H9 (cell line): ENCODE measurements around the gene LNPK. TPM values are rescaled to one million over a fixed set of nuclear protein-coding genes. Genes with fewer than 3 reads are reported as not detected.

Experiments
- DNase-seq: peaks from one replicate; pipeline ENCODE4 v3.0.0-alpha.2; 2017
- H2AFZ ChIP-seq: one replicate; pipeline ENCODE4 v1.6.1; 2013; ENCODE audit warnings: mild to moderate bottlenecking, low read length, control low read depth, moderate library complexity
- H2AK5ac ChIP-seq: 2 replicates; pipeline ENCODE4 v1.6.1; 2013; ENCODE audit warnings: low read length, control low read depth, mixed read lengths; ENCODE audit not compliant: insufficient read length
- H2BK120ac ChIP-seq: one replicate; pipeline ENCODE4 v1.6.1; 2013; ENCODE audit warnings: low read depth, mild to moderate bottlenecking, low read length, control low read depth, inconsistent platforms; ENCODE audit not compliant: poor library complexity, severe bottlenecking
- H2BK12ac ChIP-seq: 2 replicates; pipeline ENCODE4 v1.6.1; 2013; ENCODE audit warnings: low read length, control low read depth, mixed read lengths, low read depth; ENCODE audit not compliant: insufficient read length
- H2BK15ac ChIP-seq: 2 replicates; pipeline ENCODE4 v1.6.1; 2013; ENCODE audit warnings: low read depth, low read length, control low read depth
- H2BK20ac ChIP-seq: one replicate; pipeline ENCODE4 v1.6.1; 2013; ENCODE audit warnings: low read depth, mild to moderate bottlenecking, low read length, control low read depth, inconsistent platforms; ENCODE audit not compliant: poor library complexity, severe bottlenecking
- H2BK5ac ChIP-seq: 2 replicates; pipeline ENCODE4 v1.6.1; 2013; ENCODE audit warnings: low read length, control low read depth, mixed read lengths; ENCODE audit not compliant: insufficient read length
- H3K14ac ChIP-seq: 2 replicates; pipeline ENCODE4 v1.6.1; 2013; ENCODE audit warnings: low read length, control low read depth; ENCODE audit not compliant: insufficient read depth
- H3K18ac ChIP-seq: 2 replicates; pipeline ENCODE4 v1.6.1; 2013; ENCODE audit warnings: low read depth, mild to moderate bottlenecking, mixed read lengths, low read length, control low read depth; ENCODE audit not compliant: insufficient read length
- H3K23ac ChIP-seq: 2 replicates; pipeline ENCODE4 v1.6.1; 2013; ENCODE audit warnings: low read length, control low read depth, mixed read lengths, low read depth; ENCODE audit not compliant: insufficient read length
- H3K23me2 ChIP-seq: 2 replicates; pipeline ENCODE4 v1.6.1; 2013; ENCODE audit warnings: low read depth, mild to moderate bottlenecking, mixed read lengths, low read length, control low read depth; ENCODE audit not compliant: insufficient read length, poor library complexity, severe bottlenecking
- H3K27ac ChIP-seq: 2 replicates; pipeline ENCODE4 v1.5.1; 2013; ENCODE audit warnings: low read length, control low read depth, mixed read lengths, low read depth; ENCODE audit not compliant: insufficient read length
- H3K27me3 ChIP-seq: 2 replicates; pipeline ENCODE4 v1.6.1; 2013; ENCODE audit warnings: low read length, control low read depth, inconsistent platforms; ENCODE audit not compliant: insufficient read depth
- H3K4ac ChIP-seq: 2 replicates; pipeline ENCODE4 v1.6.1; 2013; ENCODE audit warnings: low read depth, mild to moderate bottlenecking, control low read depth, inconsistent platforms, low read length, moderate library complexity
- H3K4me1 ChIP-seq: 2 replicates; pipeline ENCODE4 v1.6.1; 2013; ENCODE audit warnings: low read length, control low read depth, inconsistent platforms; ENCODE audit not compliant: insufficient read depth
- H3K4me2 ChIP-seq: 2 replicates; pipeline ENCODE4 v1.6.1; 2013; ENCODE audit warnings: low read length, control low read depth, mixed read lengths; ENCODE audit not compliant: insufficient read length, insufficient read depth
- H3K56ac ChIP-seq: 2 replicates; pipeline ENCODE4 v1.6.1; 2013; ENCODE audit warnings: low read depth, mild to moderate bottlenecking, mixed read lengths, low read length, control low read depth; ENCODE audit not compliant: insufficient read length
- H3K79me1 ChIP-seq: 2 replicates; pipeline ENCODE4 v1.6.1; 2013; ENCODE audit warnings: low read depth, mild to moderate bottlenecking, moderate library complexity, low read length, control low read depth, inconsistent platforms; ENCODE audit not compliant: insufficient read depth, poor library complexity, severe bottlenecking
- H3K79me2 ChIP-seq: 2 replicates; pipeline ENCODE4 v1.6.1; 2013; ENCODE audit warnings: low read length, control low read depth, inconsistent platforms; ENCODE audit not compliant: insufficient read depth
- H3K9ac ChIP-seq: 2 replicates; pipeline ENCODE4 v1.6.1; 2013; ENCODE audit warnings: low read length, control low read depth, mixed read lengths; ENCODE audit not compliant: insufficient read length; ENCODE audit errors: extremely low read depth
- H3K9me3 ChIP-seq: one replicate; pipeline ENCODE4 v1.6.1; 2013; ENCODE audit warnings: low read depth, low read length, inconsistent platforms; ENCODE audit not compliant: control insufficient read depth
- H3T11ph ChIP-seq: one replicate; pipeline ENCODE4 v1.6.1; 2013; ENCODE audit warnings: mild to moderate bottlenecking, low read length, control low read depth, inconsistent platforms
- H4K20me1 ChIP-seq: one replicate; pipeline ENCODE4 v1.6.1; 2013; ENCODE audit not compliant: control insufficient read depth, insufficient read length, insufficient read depth
- H4K5ac ChIP-seq: 2 replicates; pipeline ENCODE4 v1.6.1; 2013; ENCODE audit warnings: low read depth, mild to moderate bottlenecking, mixed read lengths, low read length, control low read depth; ENCODE audit not compliant: insufficient read length
- H4K8ac ChIP-seq: replicated peaks from 2 replicates; pipeline ENCODE4 v1.6.1; 2013; ENCODE audit warnings: low read length, control low read depth, mixed read lengths, low read depth; ENCODE audit not compliant: insufficient read length
- H4K91ac ChIP-seq: 2 replicates; pipeline ENCODE4 v1.6.1; 2013; ENCODE audit warnings: low read depth, mild to moderate bottlenecking, moderate library complexity, mixed read lengths, low read length, control low read depth; ENCODE audit not compliant: insufficient read length
- H3K27ac Mint-ChIP-seq, 3 experiments: 2 replicates in 2 of 3; 3 replicates in 1 of 3; pipeline ENCODE4 v1.8.0; 2020 to 2021; ENCODE audit warnings: mixed read lengths in 3 of 3, mild to moderate bottlenecking in 1 of 3, moderate library complexity in 1 of 3
- H3K27me3 Mint-ChIP-seq: 2 replicates; pipeline ENCODE4 v1.8.0; 2021; ENCODE audit warnings: low read depth, mild to moderate bottlenecking, moderate library complexity, mixed read lengths
- H3K36me3 Mint-ChIP-seq, 3 experiments: 2 replicates in 2 of 3; 3 replicates in 1 of 3; pipeline ENCODE4 v1.8.0; 2020 to 2021; ENCODE audit warnings: low read depth in 3 of 3, mixed read lengths in 3 of 3; ENCODE audit not compliant: insufficient read depth in 1 of 3
- H3K4me1 Mint-ChIP-seq, 2 experiments: 2 replicates each; pipeline ENCODE4 v1.8.0; 2020; ENCODE audit warnings: mixed read lengths in 2 of 2
- H3K4me3 Mint-ChIP-seq, 2 experiments: 2 replicates in 1 of 2; 3 replicates in 1 of 2; pipeline ENCODE4 v1.8.0; 2020 to 2021; ENCODE audit warnings: mild to moderate bottlenecking in 2 of 2, mixed read lengths in 2 of 2, moderate library complexity in 1 of 2
- H3K9me3 Mint-ChIP-seq, 2 experiments: 2 replicates in 1 of 2; 3 replicates in 1 of 2; pipeline ENCODE4 v1.8.0; 2020; ENCODE audit warnings: mild to moderate bottlenecking in 2 of 2, mixed read lengths in 2 of 2, moderate library complexity in 1 of 2
- CTCF ChIP-seq: fragments of 200-600 bp; sonication (generic); conservative IDR thresholded peaks from 3 replicates; pipeline ENCODE4 v1.8.0; 2021; ENCODE audit warnings: antibody characterized with exemption, mild to moderate bottlenecking
- WGBS: extraction: QIAGEN DNeasy Blood & Tissue Kit; methylation state at CpG from one replicate; pipeline ENCODE4 v1.1.7; 2013; ENCODE audit warnings: missing lambda C conversion rate, low lambda C conversion rate, mixed read lengths; ENCODE audit not compliant: insufficient read length; ENCODE audit errors: extremely low coverage; 5-methylcytosine and 5-hydroxymethylcytosine counted together
- total RNA-seq: library from RNA; stranded (reverse); gene quantifications from 2 replicates; pipeline ENCODE4 v1.2.1, GENCODE V29; 2021

Gene LNPK
- total RNA-seq, 1 experiment from 2014 or later, result 8.5 TPM

- no peaks in the 10 kb centered on the region for H3K79me2 ChIP-seq
- no peak overlapping the region for H3K56ac ChIP-seq
- H3K9me3 Mint-ChIP-seq, result no peaks in the 10 kb centered on the region
- TF ChIP-seq CTCF, result no peak
- H3K9ac ChIP-seq, result no peak overlapping the region
- H2BK120ac ChIP-seq, result no peak overlapping the region
- no peak overlapping the region for H2AK5ac ChIP-seq
- no CpG with 5 or more reads among the region's 2 CpGs for WGBS
- no peak overlapping the region for H3K4me2 ChIP-seq
- no peak overlapping the region for H3K14ac ChIP-seq
- DNase-seq, result no peak
- H4K5ac ChIP-seq, result no peak overlapping the region
- no peaks in the 10 kb centered on the region for H3K4me1 ChIP-seq
- H3K27ac Mint-ChIP-seq, result no peak overlapping the region
- H2AFZ ChIP-seq, result no peak overlapping the region
- no peaks in the 10 kb centered on the region for H3K36me3 Mint-ChIP-seq
- H4K8ac ChIP-seq, result no peak overlapping the region
- no peaks in the 10 kb centered on the region for H3K27me3 ChIP-seq
- no peak overlapping the region for H2BK20ac ChIP-seq
- no peak overlapping the region for H3K18ac ChIP-seq
- H3K27ac ChIP-seq, result no peak overlapping the region
- no peak overlapping the region for H3K4me3 Mint-ChIP-seq
- no peak overlapping the region for H2BK15ac ChIP-seq
- H3K27me3 Mint-ChIP-seq, result no peaks in the 10 kb centered on the region
- H4K91ac ChIP-seq, result no peak overlapping the region
- H3K4me1 Mint-ChIP-seq, result no peaks in the 10 kb centered on the region
- H2BK5ac ChIP-seq, result no peak overlapping the region
- no peak overlapping the region for H3K23ac ChIP-seq
- H4K20me1 ChIP-seq, result no peaks in the 10 kb centered on the region
- H3T11ph ChIP-seq, result no peak overlapping the region
- H3K79me1 ChIP-seq, result no peaks in the 10 kb centered on the region
- no peaks in the 10 kb centered on the region for H3K9me3 ChIP-seq
- H3K4ac ChIP-seq, result no peak overlapping the region
- H3K23me2 ChIP-seq, result no peaks in the 10 kb centered on the region
- no peak overlapping the region for H2BK12ac ChIP-seq
These were observed 69.4 kb downstream of the LNPK start for GRCh38 chr2:175932675-175933074.
